ENCODE results near the gene KIT. TPM values are rescaled to one million over a fixed set of nuclear protein-coding genes. Genes with fewer than 3 reads are reported as not detected.

Gene KIT
- total and polyA plus RNA-seq, 2 donors (not counting 1 experiment from before 2014, with no cell fraction given): 0.50 to 19.9 TPM

DNA sequence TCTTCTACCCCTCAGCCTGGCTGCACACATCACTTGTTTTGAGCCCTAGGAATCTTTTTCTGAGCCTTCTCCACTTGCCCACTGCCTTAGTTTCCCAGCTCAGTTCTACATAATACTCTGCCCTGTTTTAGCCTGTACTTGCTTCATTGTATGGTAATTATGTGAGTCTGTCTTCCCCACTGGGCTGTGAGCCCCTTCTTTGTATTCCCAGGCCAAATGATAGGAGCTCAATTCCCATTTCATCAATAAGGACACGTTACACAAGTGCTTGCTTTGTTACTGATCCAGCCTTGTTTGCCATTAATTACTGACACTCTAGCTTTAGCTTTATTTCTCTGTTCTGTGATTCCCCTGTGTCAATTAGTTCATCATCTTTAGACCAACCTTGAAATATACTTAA lies 28.1 kb downstream of the KIT start:
- TF ChIP-seq EZH2 (IDR thresholded peaks at IDR 0.05; ENCODE audit: low read length, missing control alignments): no peak
- TF ChIP-seq, protein P1, sequence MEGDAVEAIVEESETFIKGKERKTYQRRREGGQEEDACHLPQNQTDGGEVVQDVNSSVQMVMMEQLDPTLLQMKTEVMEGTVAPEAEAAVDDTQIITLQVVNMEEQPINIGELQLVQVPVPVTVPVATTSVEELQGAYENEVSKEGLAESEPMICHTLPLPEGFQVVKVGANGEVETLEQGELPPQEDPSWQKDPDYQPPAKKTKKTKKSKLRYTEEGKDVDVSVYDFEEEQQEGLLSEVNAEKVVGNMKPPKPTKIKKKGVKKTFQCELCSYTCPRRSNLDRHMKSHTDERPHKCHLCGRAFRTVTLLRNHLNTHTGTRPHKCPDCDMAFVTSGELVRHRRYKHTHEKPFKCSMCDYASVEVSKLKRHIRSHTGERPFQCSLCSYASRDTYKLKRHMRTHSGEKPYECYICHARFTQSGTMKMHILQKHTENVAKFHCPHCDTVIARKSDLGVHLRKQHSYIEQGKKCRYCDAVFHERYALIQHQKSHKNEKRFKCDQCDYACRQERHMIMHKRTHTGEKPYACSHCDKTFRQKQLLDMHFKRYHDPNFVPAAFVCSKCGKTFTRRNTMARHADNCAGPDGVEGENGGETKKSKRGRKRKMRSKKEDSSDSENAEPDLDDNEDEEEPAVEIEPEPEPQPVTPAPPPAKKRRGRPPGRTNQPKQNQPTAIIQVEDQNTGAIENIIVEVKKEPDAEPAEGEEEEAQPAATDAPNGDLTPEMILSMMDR (conservative IDR thresholded peaks at IDR 0.05 in 1 of 2, IDR thresholded peaks at IDR 0.05 in 1 of 2; ENCODE audit: low read depth in 1 of 2, low read length in 2 of 2): no peak
- DNase-seq (ENCODE audit: low read depth in 2 of 2): no peak
- H2AFZ ChIP-seq (ENCODE audit: low read length): no peak overlapping the region
- H3K4me3 ChIP-seq (replicated peaks in 1 of 4; ENCODE audit: control extremely low read depth in 1 of 4, insufficient read depth in 1 of 4, low read depth in 3 of 4, low read length in 4 of 4): no peak overlapping the region
- no peaks in the 10 kb centered on the region for H3K36me3 ChIP-seq (ENCODE audit: control insufficient read depth, insufficient read depth, low read length)
- no peaks in the 10 kb centered on the region for H3K4me1 ChIP-seq (ENCODE audit: control insufficient read depth, extremely low read depth, insufficient read depth, low read length)
- H3K27me3 ChIP-seq (ENCODE audit: control insufficient read depth, insufficient read depth, low read length): no peaks in the 10 kb centered on the region
- H3K4me2 ChIP-seq (ENCODE audit: extremely low read depth, insufficient read depth, low read length): no peak overlapping the region
- no peak overlapping the region for H3K9ac ChIP-seq (ENCODE audit: insufficient read depth, low read length)
- H3K27ac ChIP-seq (ENCODE audit: insufficient read depth, low read length): no peak overlapping the region
- H3K79me2 ChIP-seq (ENCODE audit: control insufficient read depth, insufficient read depth, low read length): no peaks in the 10 kb centered on the region
- H3K9me3 ChIP-seq (ENCODE audit: control insufficient read depth, insufficient read depth, low read depth, low read length): no peaks in the 10 kb centered on the region
- H4K20me1 ChIP-seq (ENCODE audit: control insufficient read depth, extremely low read depth, insufficient read depth, low read length): no peaks in the 10 kb centered on the region

DNA sequence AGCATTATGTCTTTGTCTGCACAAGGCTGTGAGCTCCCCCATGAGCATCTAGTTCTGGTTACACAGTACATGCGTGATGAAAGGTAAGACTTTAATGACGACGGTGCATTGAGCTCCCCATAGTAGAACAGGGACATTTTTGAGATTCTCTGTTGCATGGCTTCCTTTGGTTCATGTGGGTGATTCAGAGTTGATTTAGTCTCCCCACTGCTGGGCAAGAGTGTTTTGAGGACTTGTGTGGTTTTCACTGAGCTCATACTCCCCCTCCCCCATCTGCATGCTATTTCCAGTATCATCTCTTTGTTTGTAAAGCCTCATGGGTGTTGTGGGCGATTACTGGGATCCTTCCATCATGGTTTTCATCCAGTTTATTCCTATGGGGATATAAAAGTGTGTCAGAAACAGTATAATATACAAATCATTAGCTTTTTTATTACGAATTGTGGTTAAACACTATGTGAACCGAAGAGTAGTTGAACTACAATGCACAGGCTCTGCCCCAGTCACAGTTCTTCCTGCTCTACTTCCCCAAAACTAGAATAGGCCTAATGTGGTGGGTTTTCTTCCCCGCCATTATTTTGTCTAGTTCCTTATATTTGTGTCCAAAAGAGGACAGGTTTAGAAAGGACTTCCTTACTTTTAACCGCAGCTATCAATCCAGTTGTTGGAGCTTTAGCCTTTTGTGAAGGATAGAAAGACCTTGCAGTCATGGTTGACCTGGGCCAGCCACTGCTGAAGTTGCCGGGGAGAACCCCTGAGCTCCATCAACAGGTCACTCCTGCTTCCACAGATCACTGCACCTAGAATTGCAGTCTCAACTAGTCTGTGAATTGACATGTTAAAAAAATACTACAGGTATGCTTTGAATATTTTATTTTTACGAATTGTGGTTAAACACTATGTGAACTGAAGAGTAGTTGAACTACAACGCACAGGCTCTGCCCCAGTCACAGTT lies 30.4 kb downstream of the KIT start:
- H3K9ac ChIP-seq (ENCODE audit: insufficient read depth, low read length): no peak overlapping the region
- H3K4me2 ChIP-seq (ENCODE audit: extremely low read depth, insufficient read depth, low read length): no peak overlapping the region
- no peak overlapping the region for H3K4me3 ChIP-seq (replicated peaks in 1 of 4; ENCODE audit: control extremely low read depth in 1 of 4, insufficient read depth in 1 of 4, low read depth in 3 of 4, low read length in 4 of 4)
- no peaks in the 10 kb centered on the region for H3K79me2 ChIP-seq (ENCODE audit: control insufficient read depth, insufficient read depth, low read length)
- no peaks in the 10 kb centered on the region for H3K4me1 ChIP-seq (ENCODE audit: control insufficient read depth, extremely low read depth, insufficient read depth, low read length)
- DNase-seq (ENCODE audit: low read depth in 2 of 2): peak in 1 of 2 donors; percentile 25
- H2AFZ ChIP-seq (ENCODE audit: low read length): no peak overlapping the region
- no peak overlapping the region for H3K27ac ChIP-seq (ENCODE audit: insufficient read depth, low read length)
- no peaks in the 10 kb centered on the region for H3K36me3 ChIP-seq (ENCODE audit: control insufficient read depth, insufficient read depth, low read length)
- no peaks in the 10 kb centered on the region for H3K27me3 ChIP-seq (ENCODE audit: control insufficient read depth, insufficient read depth, low read length)
- no peaks in the 10 kb centered on the region for H4K20me1 ChIP-seq (ENCODE audit: control insufficient read depth, extremely low read depth, insufficient read depth, low read length)
- TF ChIP-seq EZH2 (IDR thresholded peaks at IDR 0.05; ENCODE audit: low read length, missing control alignments): no peak
- TF ChIP-seq, protein P1 (conservative IDR thresholded peaks at IDR 0.05 in 1 of 2, IDR thresholded peaks at IDR 0.05 in 1 of 2; ENCODE audit: low read depth in 1 of 2, low read length in 2 of 2): no peak
- no peaks in the 10 kb centered on the region for H3K9me3 ChIP-seq (ENCODE audit: control insufficient read depth, insufficient read depth, low read depth, low read length)

GRCh38 chr4:54695337-54695736 lies 37.6 kb downstream of the KIT start:
- no peak overlapping the region for H3K27ac ChIP-seq (ENCODE audit: insufficient read depth, low read length)
- H2AFZ ChIP-seq (ENCODE audit: low read length): no peak overlapping the region
- no peak for DNase-seq (ENCODE audit: low read depth in 2 of 2)
- H3K79me2 ChIP-seq (ENCODE audit: control insufficient read depth, insufficient read depth, low read length): no peaks in the 10 kb centered on the region
- no peak overlapping the region for H3K9ac ChIP-seq (ENCODE audit: insufficient read depth, low read length)
- no peaks in the 10 kb centered on the region for H3K4me1 ChIP-seq (ENCODE audit: control insufficient read depth, extremely low read depth, insufficient read depth, low read length)
- no peaks in the 10 kb centered on the region for H3K27me3 ChIP-seq (ENCODE audit: control insufficient read depth, insufficient read depth, low read length)
- no peaks in the 10 kb centered on the region for H4K20me1 ChIP-seq (ENCODE audit: control insufficient read depth, extremely low read depth, insufficient read depth, low read length)
- H3K36me3 ChIP-seq (ENCODE audit: control insufficient read depth, insufficient read depth, low read length): no peaks in the 10 kb centered on the region
- no peaks in the 10 kb centered on the region for H3K9me3 ChIP-seq (ENCODE audit: control insufficient read depth, insufficient read depth, low read depth, low read length)
- no peak overlapping the region for H3K4me2 ChIP-seq (ENCODE audit: extremely low read depth, insufficient read depth, low read length)
- H3K4me3 ChIP-seq (replicated peaks in 1 of 4; ENCODE audit: control extremely low read depth in 1 of 4, insufficient read depth in 1 of 4, low read depth in 3 of 4, low read length in 4 of 4): no peak overlapping the region
- TF ChIP-seq, protein P1 (conservative IDR thresholded peaks at IDR 0.05 in 1 of 2, IDR thresholded peaks at IDR 0.05 in 1 of 2; ENCODE audit: low read depth in 1 of 2, low read length in 2 of 2): no peak
- TF ChIP-seq EZH2 (IDR thresholded peaks at IDR 0.05; ENCODE audit: low read length, missing control alignments): no peak
